Effector CD4-positive, alpha-beta T cell (primary cell): ENCODE results near the gene LRRC25.
"Not testable (repeated sequence)": the region's sequence is repeated elsewhere in the genome, so short reads cannot be mapped to it uniquely, and the experiment has no call there.

Experiments used
- DNase-seq: peaks from one replicate; pipeline ENCODE4 v3.0.0-alpha.2; 2020

LRRC25 gene

GRCh38 chr19:18424122-18424889, 26.9 kb upstream of the LRRC25 start:
- DNase-seq: no peak

GRCh38 chr19:18423258-18424020, 26.0 kb upstream of the LRRC25 start:
- DNase-seq: no peak

GRCh38 chr19:18422530-18423191, 25.2 kb upstream of the LRRC25 start:
- no peak for DNase-seq

GRCh38 chr19:18421371-18421959, 24.0 kb upstream of the LRRC25 start:
- DNase-seq: no peak

GRCh38 chr19:18420930-18421329, 23.5 kb upstream of the LRRC25 start:
- no peak for DNase-seq

GRCh38 chr19:18419699-18420460, 22.5 kb upstream of the LRRC25 start:
- DNase-seq: peak; percentile 33

- peak; percentile 62 for DNase-seq
These were observed 21.8 kb upstream of the LRRC25 start, which contains the start of gene SSBP4 for GRCh38 chr19:18419195-18419698. Gene SSBP4 (plus strand): TSS chr19:18419398. CDS start chr19:18419649, 251 bp downstream.

GRCh38 chr19:18418483-18419194, 21.2 kb upstream of the LRRC25 start:
- DNase-seq: peak; percentile 35

GRCh38 chr19:18418029-18418482, 20.6 kb upstream of the LRRC25 start:
- no peak for DNase-seq

- no peak for DNase-seq
These were observed 20.0 kb upstream of the LRRC25 start for GRCh38 chr19:18417250-18418028.

- peak; percentile 56 for DNase-seq
These were observed 19.4 kb upstream of the LRRC25 start for GRCh38 chr19:18416778-18417249.

- DNase-seq: no peak
These were observed 17.9 kb upstream of the LRRC25 start for GRCh38 chr19:18415178-18415867.

GRCh38 chr19:18414504-18415177, 17.2 kb upstream of the LRRC25 start:
- DNase-seq: no peak

GRCh38 chr19:18412610-18413239, 15.3 kb upstream of the LRRC25 start:
- DNase-seq: no peak

- DNase-seq: no peak
These were observed 10.6 kb upstream of the LRRC25 start for GRCh38 chr19:18408053-18408476.

- no peak for DNase-seq
These were observed 9.3 kb upstream of the LRRC25 start for GRCh38 chr19:18406749-18407148.

GRCh38 chr19:18405754-18406153, 8.3 kb upstream of the LRRC25 start:
- DNase-seq: not testable (repeated sequence)

GRCh38 chr19:18402455-18403248, 5.2 kb upstream of the LRRC25 start:
- not testable (repeated sequence) for DNase-seq
